Fibroblast of peridontal ligament (primary cell): ENCODE measurements around the gene RUNDC1.
"Not testable (repeated sequence)": the region's sequence is repeated elsewhere in the genome, so short reads cannot be mapped to it uniquely, and the experiment has no call there.

Experiments
- DNase-seq: peaks from one replicate; pipeline ENCODE4 v3.0.0-alpha.2; 2010; ENCODE audit errors: extremely low read depth

RUNDC1 gene

DNA sequence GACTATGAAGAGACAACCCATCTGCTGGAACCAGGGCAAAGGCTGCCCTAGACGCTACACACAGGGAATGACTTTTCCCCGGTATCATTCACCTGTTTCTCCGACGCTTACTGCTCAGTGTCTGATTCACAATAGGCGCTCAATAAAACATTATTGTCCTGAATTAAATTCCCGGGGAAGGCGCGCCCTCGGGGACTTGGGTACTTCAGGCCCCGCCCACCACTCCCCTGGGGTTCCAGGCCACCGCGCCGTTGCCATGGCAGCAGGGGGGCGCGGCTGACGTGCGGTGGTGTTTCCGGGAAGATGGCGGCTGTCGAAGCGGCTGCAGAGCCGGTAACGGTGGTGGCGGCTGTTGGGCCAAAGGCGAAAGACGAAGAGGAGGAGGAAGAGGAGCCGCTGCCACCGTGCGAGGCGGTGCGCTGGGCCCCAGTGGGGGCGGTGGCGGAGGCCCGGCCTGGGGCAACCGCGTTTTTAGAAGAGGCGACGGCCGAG is at the start of gene RUNDC1:
TSS of gene RUNDC1 (plus strand) at position 292 of the 492 bp plus-strand sequence. CDS start at position 304, 12 bp downstream.
- peak; percentile 67 for DNase-seq

DNA sequence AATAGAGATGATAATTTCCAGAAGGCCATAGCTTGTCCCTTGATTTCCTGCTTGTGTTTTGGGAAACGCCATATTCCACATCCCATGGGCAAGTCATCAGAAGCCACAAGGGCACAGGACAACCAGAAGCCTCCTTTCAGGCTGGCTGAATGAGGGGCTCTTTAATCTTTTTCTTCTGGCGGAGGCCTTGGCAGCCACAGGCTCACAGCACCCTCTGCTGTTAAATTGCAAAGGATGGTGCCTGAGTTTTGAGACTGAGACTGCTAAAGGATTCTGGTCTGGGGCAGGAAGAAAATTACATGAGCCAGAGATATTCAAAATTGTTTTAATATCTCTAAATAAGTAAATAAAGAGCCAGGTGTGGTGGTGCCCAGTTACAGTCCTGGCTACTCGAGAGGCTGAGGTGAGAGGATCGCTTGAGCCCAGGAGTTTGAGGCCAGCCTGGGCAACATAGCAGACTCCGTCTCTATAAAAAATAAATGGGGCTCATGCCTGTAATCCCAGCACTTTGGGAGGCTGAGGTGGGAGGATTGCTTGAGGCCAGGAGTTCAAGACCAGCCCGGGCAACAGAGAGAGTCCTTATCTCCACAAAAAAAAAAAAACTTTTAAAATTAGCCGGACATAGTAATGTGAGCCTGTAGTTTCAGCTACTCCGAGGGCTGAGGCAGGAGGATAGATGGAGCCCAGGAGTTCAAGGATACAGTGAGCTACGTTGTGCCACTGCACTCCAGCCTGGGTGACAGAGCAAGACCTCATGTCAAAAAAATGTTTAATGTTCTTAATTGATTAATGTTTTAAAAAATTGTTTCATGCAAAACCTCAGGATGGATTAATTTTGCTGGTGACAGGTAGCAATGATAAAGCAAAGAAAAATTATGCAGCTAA is 42.4 kb upstream of the RUNDC1 start:
- peak; percentile 75 for DNase-seq

DNA sequence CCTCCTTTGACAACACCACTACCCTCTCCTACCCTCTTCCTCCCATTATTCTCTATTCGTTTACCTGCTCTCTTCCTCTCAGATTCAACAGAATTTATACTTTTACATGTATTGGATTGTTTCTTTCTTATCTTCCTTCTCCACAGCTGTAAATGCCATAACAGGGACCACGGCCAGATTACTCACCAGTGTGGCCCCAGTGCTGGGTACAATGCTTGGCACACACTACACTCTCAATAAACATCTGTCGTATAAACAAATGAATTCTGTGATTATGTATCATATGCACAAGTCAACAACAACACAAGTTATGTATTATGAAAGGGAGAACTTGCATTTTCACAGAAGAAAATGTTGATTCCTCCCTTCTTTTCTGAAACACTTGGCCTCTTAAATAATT is 36.2 kb upstream of the RUNDC1 start:
- peak; percentile 48 for DNase-seq

DNA sequence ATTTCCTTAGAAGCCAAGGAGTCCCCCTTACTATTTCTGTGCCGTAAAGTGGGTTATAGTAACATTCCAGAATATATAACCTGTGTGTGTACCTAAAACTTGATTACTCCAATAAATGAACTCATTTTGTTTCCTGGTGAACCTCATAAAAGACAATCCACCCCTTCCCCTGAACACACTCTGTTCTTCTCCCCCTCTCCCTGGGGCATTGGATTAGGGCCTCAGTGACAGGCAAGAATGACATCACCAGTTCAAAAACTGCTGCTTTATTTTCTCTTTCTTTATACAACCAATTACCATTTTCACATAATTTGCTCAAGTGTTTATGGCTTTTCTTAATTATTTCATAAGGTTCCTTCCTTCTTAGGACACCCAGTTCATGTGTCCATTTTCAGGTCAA is 33.6 kb upstream of the RUNDC1 start:
- DNase-seq: no peak

DNA sequence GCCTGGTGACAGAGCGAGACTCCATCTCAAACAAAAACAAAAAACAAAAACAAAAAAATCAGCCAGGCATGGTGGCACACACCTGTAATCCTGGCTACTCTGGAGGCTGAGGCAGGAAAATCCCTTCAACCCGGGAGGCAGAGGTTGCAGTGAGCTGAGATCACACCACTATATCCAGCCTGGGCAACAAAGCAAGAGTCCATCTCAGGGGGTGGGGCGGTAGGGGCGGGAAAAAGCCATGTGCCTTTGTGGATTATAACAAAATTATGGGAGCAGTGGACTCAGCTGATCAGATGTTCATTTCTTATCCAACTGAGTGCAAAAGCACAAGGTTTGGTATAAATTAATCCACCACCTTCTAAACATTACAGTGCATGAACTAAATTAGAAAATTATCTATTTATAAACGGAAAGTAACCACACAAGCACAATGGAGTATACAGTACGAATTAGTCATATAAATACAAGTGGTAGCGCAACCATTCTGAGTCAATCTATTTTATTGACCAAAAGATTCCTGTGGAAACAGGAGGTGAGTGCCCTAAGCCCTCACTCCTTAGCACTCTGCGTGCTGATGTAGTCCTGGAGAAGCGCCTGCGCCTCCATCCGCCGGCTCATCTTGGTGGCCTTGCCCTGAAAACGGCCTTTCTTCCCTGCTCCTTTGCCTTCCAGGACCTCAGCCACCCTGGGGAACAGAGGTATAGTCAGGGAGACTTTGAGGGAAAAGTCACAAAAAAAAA is 30.2 kb upstream of the RUNDC1 start:
- DNase-seq: peak; percentile 68

DNA sequence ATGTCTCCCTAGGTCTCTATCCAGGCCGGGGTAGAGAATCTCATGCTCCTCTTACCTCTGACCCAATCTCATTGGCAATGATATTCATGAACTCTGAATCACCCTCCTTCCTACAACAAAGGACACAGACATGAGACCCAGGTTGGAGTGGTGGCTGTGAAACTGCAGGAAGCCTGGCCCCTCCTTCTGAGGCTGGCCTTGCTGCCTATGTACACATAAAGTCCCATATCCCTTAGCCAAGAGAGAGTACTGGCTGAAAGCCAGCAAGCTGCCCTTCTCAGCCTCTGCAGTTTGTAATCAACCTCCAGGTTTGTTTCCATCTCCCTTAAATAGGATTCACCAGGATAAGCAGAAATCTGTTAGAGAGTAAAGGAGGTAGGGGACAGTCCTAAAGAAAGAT is 26.7 kb upstream of the RUNDC1 start:
- DNase-seq: no peak

DNA sequence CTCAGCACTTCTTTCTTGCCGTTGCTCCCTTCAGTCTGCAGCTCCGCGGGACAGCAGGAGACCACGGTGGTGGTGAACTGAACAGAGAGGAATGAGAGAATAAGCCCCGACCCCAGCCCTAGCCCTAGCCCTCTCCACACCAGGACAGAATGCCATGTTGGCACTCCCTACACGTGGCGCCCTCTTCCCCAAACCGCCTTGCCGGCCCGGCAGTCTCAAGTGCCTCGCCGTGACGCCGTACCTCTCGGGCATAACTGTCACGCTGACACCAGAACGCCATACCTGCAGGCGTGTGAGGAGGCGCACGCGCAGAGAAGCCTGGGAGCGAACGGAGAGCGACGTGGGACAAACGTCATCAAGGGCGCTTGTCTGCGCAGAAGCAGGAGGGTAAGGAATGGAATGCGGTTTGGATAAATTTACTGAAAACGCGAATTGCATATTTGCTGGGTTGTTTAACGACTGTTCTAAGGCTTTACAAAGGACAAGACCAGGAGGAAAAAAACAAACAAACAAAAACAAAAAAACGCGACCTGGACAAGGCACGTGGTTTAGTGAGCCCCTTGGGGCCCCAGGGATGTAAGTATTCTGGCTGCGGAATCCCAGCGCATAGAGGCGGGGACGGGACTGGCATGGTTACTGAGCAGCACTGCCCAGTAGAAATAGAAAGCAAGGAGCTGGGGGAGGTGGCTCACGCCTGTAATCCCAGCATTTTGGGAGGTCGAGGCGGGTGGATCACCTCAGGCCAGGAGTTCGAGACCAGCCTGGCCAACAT is 16.0 kb upstream of the RUNDC1 start, which contains the start of gene AARSD1:
TSS of gene AARSD1 (minus strand) at position 294 of the 772 bp plus-strand sequence. CDS start at position 280, 14 bp downstream.
- DNase-seq: peak; percentile 96

DNA sequence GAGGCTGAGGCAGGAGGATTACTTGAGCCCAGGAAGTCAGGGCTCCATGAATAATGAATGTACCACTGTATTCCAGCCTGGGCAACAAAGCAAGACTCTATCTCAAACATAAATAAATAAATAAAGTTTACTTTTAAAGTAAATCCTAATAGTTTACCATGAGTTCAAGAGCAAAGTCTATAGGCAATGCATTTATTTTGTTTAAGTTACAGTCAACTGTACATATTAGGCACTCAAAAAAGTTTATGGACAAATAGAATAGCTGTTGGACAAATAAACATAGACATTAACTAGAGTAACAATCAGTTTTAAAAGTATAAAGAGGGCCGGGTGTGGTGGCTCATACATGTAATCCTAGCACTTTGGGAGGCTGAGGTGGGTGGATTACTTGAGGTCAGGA is 12.4 kb upstream of the RUNDC1 start:
- DNase-seq: no peak

DNA sequence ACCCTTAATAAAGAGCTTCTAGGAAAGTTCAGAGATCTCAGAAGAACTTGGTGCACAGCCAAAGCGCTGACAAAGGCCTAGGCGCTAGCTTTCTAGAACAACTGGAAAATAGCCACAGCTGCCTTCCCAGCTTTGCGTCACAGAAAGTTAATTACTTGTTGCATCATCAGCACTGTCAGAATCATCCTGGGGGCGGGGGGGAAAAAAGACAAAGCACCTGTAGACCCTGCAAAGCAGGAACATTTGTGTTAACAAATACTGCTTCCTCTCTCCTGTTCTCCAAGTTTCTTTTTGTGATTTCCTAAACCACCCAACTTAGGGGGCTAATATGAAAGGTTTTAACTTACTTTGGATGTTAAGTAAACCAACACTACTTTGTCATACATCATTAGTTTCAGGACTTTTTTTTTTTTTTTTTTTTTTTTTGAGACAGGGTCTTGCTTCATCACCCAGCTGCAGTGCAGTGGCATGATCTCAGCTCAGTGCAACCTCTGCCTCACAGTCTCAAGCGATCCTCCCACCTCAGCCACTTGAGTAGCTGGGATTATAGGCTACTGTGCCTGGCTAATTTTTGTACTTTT is 11.3 kb upstream of the RUNDC1 start:
- DNase-seq: peak; percentile 20

DNA sequence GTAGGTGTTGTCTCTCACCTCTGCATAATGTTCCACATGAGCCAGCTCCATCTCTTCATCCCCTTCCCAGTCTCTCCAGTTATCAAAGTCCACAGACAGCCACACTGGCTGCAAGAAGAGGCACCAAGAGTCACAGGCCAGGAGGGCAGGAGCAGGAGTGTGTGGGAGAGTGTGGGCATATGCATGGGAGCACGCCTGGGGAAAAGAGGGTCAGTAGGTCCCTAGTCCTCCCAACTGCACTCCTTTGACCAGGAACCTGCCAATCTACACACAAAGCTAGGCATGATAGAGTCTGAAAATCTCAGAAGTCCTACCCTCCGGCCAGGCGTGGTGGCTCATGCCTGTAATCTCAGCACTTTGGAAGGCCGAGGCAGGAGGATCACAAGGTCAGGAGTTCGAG is 8.8 kb upstream of the RUNDC1 start:
- DNase-seq: no peak

DNA sequence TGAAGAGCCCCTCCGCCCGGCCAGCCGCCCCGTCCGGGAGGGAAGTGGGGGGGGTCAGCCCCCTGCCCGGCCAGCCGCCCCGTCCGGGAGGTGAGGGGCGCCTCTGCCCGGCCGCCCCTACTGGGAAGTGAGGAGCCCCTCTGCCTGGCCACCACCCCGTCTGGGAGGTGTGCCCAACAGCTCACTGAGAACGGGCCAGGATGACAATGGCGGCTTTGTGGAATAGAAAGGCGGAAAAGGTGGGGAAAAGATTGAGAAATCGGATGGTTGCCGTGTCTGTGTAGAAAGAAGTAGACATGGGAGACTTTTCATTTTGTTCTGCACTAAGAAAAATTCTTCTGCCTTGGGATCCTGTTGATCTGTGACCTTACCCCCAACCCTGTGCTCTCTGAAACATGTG is 7.0 kb upstream of the RUNDC1 start:
- not testable (repeated sequence) for DNase-seq

DNA sequence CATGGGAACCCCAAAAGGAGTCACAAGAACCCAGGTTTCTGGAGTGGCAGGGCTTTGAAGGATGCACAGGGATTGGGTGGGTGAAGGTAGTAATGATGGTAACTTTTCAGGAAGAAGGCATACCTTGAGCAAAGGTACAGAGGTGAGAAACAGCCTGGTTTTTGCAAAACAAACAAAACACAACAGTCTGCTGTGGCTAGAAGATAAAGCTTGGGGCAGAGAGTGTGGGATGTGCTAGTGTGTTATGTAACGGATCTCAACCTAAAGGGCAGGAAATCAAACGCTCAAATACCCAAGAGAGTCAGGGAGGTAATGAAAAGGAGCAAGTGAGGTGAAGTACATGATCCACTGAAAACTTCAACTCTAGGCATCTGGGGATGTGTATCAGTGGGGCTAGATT is 5.1 kb upstream of the RUNDC1 start:
- no peak for DNase-seq

DNA sequence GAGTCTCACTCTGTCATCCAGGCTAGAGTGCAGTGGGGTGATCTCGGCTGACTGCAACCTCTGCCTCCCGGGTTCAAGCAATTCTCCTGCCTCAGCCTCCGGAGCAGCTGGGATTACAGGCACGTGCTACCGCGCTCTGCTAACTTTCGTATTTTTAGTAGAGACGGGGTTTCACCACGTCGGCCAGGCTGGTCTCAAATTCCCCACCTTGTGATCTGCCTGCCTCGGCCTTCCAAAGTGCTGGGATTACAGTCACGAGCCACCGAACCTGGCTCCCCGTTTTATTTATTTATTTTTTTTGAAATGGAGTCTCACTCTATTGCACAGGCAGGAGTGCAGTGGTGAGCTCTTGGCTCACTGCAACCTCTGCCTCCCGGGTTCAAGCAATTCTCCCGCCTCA is 4.7 kb upstream of the RUNDC1 start:
- not testable (repeated sequence) for DNase-seq

DNA sequence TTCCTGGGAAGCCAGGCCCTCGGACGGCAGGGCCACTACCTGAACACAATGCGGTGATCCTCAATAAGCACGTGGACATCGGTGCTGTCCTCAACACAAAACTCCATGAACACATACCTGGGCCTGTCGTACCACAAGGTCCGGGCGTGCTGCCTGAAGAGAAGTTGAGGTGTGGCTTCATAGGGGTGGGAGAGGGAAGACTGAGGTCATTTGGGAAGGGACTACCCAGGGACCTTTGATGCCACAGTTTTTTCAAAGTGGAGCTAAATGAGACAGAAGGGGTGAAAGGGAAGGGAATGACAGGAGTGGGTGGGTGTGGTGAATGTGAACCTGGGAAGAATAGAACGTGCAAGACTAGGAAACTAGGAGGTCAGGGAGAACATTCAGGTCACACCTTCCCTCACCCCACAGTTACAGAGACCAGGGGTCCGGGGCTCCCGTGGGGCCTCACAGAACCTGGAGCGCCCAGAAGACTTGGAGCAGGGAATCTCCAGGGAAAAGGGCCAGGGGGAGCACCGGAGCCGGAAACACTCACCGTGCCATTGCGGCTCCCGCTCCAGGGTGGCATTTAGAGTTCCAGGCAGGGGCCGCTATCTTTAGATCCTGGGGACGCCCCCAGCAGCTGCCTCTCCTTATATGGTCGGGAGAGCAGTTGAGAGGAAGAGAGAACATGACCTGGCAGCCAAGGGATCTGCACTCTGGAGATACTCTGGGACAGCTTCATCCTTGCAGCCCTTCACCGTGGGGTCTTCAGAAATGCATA is 673 bp upstream of the RUNDC1 start, which contains the start of gene PTGES3L:
TSS of gene PTGES3L (minus strand) at position 570 of the 763 bp plus-strand sequence. CDS start at position 543, 27 bp downstream.
- DNase-seq: no peak

DNA sequence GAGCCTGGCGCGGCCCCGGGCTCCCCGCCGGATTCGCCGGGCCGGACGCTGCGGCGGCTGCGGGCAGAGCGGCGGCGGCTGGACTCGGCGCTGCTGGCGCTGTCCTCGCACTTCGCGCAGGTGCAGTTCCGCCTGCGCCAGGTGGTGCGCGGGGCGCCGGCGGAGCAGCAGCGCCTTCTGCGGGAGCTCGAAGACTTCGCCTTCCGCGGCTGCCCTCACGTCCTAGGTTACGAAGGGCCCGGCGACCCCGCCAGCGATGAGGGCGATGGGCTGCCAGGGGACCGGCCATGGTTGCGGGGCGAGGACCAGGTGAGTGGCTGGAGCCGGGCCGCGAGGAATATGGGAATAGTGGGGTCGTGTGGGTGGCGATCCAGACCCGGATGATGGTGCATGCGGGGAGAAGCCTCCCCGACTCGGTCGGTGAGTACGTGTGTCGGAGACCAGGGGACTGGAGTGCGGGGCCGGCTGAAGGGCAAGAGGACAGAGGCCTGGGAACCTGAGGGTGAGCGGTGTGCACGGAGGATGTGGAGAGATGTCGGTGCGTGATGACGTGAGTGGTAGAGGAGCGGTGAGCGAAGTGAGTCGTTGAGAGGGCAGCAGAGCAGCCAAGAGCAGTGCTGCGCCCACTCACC is 517 bp downstream of the RUNDC1 start:
- DNase-seq: peak; percentile 31

DNA sequence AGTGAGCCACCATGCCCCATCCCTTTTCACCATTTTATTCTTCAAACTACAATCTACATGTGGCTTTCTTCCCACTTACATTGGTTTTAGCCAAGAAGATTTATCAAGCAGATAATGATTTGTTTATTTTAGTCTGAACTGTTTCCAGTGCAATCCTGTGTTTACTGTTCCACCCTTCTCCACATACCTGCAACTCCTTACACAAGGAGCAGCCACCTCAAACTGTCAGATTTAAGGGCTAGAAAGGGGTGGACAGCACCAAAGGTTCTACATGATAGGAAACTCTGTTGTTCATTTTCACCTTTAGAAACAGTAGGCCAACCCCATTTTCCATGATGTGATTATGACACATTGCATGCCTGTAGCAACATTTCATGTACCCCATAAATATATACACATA is 1.9 kb downstream of the RUNDC1 start:
- DNase-seq: no peak

DNA sequence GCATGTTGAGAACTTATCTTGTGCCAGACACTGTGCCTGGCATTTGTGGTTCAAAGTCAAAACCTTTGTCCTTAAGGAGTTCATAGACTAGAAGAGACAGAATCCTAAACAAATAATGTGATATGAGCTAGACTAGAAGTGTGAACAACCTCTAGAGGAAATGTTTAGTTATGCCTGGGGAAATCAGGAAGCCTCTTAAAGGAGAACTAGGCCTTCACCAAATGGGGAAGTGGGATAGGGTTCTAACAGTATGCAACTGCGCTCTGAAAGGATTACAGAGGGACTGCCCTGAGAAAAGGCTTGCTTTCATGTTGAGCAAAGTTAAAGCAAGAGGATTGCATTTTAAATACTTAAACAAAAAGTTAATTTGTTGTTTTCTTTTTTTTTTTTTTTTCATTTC is 4.9 kb downstream of the RUNDC1 start:
- no peak for DNase-seq

DNA sequence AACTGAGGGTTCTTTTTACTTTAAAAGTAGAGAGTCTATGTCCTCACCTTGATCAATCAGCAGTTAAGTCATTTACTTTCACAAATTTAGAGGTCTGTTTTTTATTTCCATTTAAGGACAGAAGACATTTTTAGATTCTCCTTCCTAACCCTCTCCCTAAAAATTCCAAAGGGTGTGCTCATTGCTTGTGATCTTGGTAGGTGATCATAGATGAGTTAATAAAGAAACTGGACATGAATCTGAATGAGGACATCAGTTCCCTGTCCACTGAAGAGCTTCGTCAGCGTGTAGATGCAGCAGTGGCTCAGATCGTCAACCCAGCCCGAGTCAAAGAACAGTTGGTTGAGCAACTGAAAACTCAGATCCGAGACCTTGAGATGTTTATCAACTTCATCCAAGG is 8.8 kb downstream of the RUNDC1 start:
- no peak for DNase-seq

DNA sequence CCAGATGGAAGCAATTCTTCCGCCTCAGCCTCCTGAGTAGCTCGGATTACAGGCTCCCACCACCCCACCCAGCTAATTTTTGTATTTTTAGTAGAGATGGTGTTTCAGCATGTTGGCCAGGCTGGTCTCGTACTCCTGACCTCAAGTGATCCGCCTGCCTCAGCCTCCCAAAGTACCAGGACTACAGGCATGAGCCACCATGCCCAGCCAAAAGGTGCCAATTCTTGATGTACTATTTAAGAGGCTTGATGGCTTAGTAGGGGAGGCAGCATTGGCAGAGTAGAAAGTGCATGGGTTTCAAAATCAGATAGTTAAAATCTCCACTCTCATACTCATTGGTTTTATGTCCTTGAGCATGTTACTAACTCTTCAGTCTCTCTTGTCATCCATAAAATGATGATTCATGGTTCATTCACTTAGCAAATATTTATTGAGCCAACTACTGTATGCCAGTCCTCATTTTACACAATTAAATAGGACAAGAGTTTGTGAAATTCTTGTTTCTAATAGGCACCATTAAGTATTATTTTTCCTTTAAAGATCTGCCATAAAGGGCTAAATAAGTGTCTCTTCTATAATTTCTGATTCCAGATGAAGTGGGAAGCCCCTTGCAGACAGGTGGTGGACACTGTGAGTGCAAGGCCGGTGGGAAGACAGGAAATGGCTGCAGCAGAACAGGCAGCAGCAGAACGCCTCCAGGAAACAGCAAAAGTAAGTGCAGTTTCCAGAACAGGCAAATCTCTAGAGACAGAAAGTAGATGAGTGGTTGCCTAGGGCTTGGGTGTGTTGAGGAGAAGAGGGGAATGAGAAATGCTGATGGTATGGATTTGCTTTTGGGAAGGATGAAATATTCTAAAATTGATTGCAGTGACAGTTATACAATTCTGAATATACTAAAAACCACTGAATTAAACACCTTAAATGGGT is 9.6 kb downstream of the RUNDC1 start:
- DNase-seq: peak; percentile 41
